ENCODE results near the gene UQCR10. TPM values are rescaled to one million over a fixed set of nuclear protein-coding genes. Genes with fewer than 3 reads are reported as not detected.

Gene UQCR10
- total and polyA plus RNA-seq, 9 of the 15 experiments (the other 6 are each of a cell fraction or from before 2014, with no cell fraction given), result 128 to 903 (median 163) TPM

- ChIA-PET CTCF (ENCODE audit: low intra/inter-chr PET ratio) (no interaction called here), POLR2A (interaction anchor here (1.5 kb wide), 1 partner anchor 9 kb away, joined by 4 read pairs; no protein-coding TSS in a partner anchor)
- Histone ChIP-seq H3K27ac (ENCODE audit: extremely low read depth, low read depth, low read length) (no peak overlapping the region), H3K36me3 (ENCODE audit: control insufficient read depth, insufficient read depth, low read length) (no peaks in the 10 kb centered on the region), H3K9me3 (replicated peaks; ENCODE audit: control insufficient read depth, insufficient read depth, low read depth, low read length) (no peaks in the 10 kb centered on the region), H3K79me2 (ENCODE audit: control insufficient read depth, insufficient read depth, low read length) (no peaks in the 10 kb centered on the region), H4K20me1 (replicated peaks; ENCODE audit: control insufficient read depth, insufficient read depth, low read length) (no peaks in the 10 kb centered on the region), H2AFZ (ENCODE audit: low read depth, low read length) (no peak overlapping the region), H3K9ac (ENCODE audit: insufficient read depth in 1 of 2, low read depth in 2 of 2, low read length in 2 of 2) (peak overlapping the region in 1 of 2 experiments; percentile 79; a peak in 2 of 4 replicates), H3K4me2 (ENCODE audit: insufficient read depth, low read length) (no peak overlapping the region), H3K4me1 (replicated peaks in 1 of 2; ENCODE audit: control insufficient read depth in 2 of 2, insufficient read depth in 2 of 2, low read length in 2 of 2) (peaks cover 5 to 11% of the 10 kb centered on the region in 2 experiments; a peak in 4 of 5 replicates), H3K9me1 (ENCODE audit: control insufficient read depth, insufficient read depth, low read length) (no peaks in the 10 kb centered on the region), H3K27me3 (ENCODE audit: control insufficient read depth in 2 of 2, insufficient read depth in 2 of 2, low read length in 2 of 2) (no peaks in the 10 kb centered on the region), H3K4me3 (no peak overlapping the region)
- ATAC-seq (peak; percentile 65), FAIRE-seq (no peak), DNase-seq (ENCODE audit: extremely low read depth in 1 of 4, low spot score in 3 of 4) (peak in 1 of 4 experiments; percentile 26)
- TF ChIP-seq SRSF7 (optimal IDR thresholded peaks at IDR 0.05; ENCODE audit: low read depth, low read length), result no peak
- TF ChIP-seq SNAPC5 (CRISPR knock-in tag; IDR thresholded peaks at IDR 0.05), result no peak
- TF ChIP-seq MCM7 (IDR thresholded peaks at IDR 0.05), result no peak
- TF ChIP-seq MCM3 (IDR thresholded peaks at IDR 0.05), result no peak
- TF ChIP-seq MLLT1 (IDR thresholded peaks at IDR 0.05), result no peak
- no peak for TF ChIP-seq E4F1 (CRISPR knock-in tag; IDR thresholded peaks at IDR 0.05; ENCODE audit: borderline replicate concordance)
- TF ChIP-seq LEF1 (IDR thresholded peaks at IDR 0.05), result no peak
- TF ChIP-seq ZNF41 (CRISPR knock-in tag; conservative IDR thresholded peaks at IDR 0.05), result no peak
- no peak for TF ChIP-seq MITF (IDR thresholded peaks at IDR 0.05)
- TF ChIP-seq RBM34 (IDR thresholded peaks at IDR 0.05; ENCODE audit: borderline replicate concordance, insufficient read depth, low read length), result no peak
- no peak for TF ChIP-seq PATZ1 (CRISPR knock-in tag; IDR thresholded peaks at IDR 0.05; ENCODE audit: borderline replicate concordance)
- no peak for TF ChIP-seq GABPB2 (CRISPR knock-in tag; conservative IDR thresholded peaks at IDR 0.05)
- TF ChIP-seq ZEB2 (IDR thresholded peaks at IDR 0.05), result no peak
- no peak for TF ChIP-seq NFATC3 (IDR thresholded peaks at IDR 0.05)
- TF ChIP-seq ZNF134 (CRISPR knock-in tag; conservative IDR thresholded peaks at IDR 0.05), result no peak
- TF ChIP-seq BCL6 (CRISPR knock-in tag; IDR thresholded peaks at IDR 0.05), result no peak
- TF ChIP-seq NCOA1 (IDR thresholded peaks at IDR 0.05; ENCODE audit: low read depth), result no peak
- intact Hi-C loops (cut with micrococcal nuclease), result no loop called here
- in situ Hi-C loops (cut with MboI), result no loop called here
- 70% methylated on average over 6 of the region's 7 CpGs for WGBS (ENCODE audit: insufficient coverage, low coverage, missing lambda C conversion rate)
- no TSS peak for BruUV-seq (replicated peaks)
These were observed 19.3 kb upstream of the UQCR10 start for GRCh38 chr22:29747832-29748231.
